ENCODE data around the gene EML1.

EML1 gene

DNA sequence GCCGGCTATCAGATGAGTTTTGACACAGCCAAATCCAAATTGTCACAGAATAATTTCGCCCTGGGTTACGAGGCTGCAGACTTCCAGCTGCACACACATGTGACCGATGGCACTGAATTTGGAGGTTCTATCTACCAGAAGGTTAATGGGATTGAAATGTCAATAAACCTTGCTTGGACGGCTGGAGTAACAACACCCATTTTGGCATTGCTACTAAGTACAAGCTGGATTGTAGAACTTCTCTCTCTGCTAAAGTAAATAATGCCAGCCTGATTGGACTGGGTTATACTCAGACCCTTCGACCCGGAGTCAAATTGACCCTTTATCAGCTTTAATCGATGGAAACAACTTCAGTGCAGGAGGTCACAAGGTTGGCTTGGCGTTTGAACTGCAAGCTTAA is 171.8 kb downstream of the EML1 start:
- no peak overlapping the region for H3K27ac ChIP-seq
- TF ChIP-seq ZFX (IDR thresholded peaks at IDR 0.05; ENCODE audit: borderline replicate concordance): no peak
- TF ChIP-seq, protein P1, sequence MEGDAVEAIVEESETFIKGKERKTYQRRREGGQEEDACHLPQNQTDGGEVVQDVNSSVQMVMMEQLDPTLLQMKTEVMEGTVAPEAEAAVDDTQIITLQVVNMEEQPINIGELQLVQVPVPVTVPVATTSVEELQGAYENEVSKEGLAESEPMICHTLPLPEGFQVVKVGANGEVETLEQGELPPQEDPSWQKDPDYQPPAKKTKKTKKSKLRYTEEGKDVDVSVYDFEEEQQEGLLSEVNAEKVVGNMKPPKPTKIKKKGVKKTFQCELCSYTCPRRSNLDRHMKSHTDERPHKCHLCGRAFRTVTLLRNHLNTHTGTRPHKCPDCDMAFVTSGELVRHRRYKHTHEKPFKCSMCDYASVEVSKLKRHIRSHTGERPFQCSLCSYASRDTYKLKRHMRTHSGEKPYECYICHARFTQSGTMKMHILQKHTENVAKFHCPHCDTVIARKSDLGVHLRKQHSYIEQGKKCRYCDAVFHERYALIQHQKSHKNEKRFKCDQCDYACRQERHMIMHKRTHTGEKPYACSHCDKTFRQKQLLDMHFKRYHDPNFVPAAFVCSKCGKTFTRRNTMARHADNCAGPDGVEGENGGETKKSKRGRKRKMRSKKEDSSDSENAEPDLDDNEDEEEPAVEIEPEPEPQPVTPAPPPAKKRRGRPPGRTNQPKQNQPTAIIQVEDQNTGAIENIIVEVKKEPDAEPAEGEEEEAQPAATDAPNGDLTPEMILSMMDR (IDR thresholded peaks at IDR 0.05): no peak

- no peak overlapping the region for H3K27ac ChIP-seq
- no peak for TF ChIP-seq ZFX (IDR thresholded peaks at IDR 0.05; ENCODE audit: borderline replicate concordance)
- TF ChIP-seq, protein P1 (IDR thresholded peaks at IDR 0.05): no peak
Observed at GRCh38 chr14:99966037-99966835, 173.0 kb downstream of the EML1 start.

DNA sequence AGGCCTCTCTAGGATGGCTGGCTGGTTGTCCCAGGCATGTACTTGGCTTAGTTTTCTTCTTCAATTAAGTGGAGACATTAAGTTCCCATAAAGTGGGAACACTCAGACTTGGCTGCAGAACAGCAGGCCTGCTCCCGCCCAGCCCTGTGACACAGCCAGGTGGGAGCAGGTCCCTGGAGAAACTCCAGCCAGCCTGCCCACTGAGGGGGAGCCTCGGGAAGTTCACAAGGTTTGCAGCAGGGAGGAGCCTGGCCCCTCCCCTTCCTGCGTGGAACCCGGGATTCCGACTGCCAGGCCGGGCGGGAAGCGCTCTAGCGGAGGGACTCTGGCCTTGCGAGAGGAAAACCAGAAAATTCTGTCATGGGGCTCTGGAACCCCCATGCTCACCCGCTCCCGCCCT is 173.7 kb downstream of the EML1 start:
- TF ChIP-seq, protein P1 (IDR thresholded peaks at IDR 0.05): no peak
- no peak for TF ChIP-seq ZFX (IDR thresholded peaks at IDR 0.05; ENCODE audit: borderline replicate concordance)
- H3K27ac ChIP-seq: no peak overlapping the region

GRCh38 chr14:99968191-99968920 is 175.1 kb downstream of the EML1 start:
- no peak for TF ChIP-seq ZFX (IDR thresholded peaks at IDR 0.05; ENCODE audit: borderline replicate concordance)
- TF ChIP-seq, protein P1 (IDR thresholded peaks at IDR 0.05): no peak
- H3K27ac ChIP-seq: no peak overlapping the region

DNA sequence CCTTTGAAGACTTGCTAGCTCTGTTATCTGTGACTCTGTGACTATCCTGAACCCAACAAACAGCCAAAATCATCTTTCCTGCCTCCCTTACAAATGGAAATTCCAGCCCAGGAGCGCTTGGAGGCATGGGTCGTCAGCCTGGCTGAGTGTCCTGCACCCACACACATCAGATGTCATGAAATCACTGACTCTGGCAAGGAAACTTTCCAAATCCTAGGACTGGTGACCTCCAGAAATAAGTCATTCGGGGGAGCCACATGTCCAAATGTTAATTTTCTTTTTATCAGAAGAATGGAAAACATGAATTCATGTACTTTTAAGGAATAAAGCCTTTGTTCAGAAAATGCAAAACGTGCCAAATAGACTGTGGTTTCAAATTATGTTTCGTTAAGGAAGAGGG is 175.7 kb downstream of the EML1 start:
- no peak for TF ChIP-seq ZFX (IDR thresholded peaks at IDR 0.05; ENCODE audit: borderline replicate concordance)
- TF ChIP-seq, protein P1 (IDR thresholded peaks at IDR 0.05): no peak
- H3K27ac ChIP-seq: no peak overlapping the region

DNA sequence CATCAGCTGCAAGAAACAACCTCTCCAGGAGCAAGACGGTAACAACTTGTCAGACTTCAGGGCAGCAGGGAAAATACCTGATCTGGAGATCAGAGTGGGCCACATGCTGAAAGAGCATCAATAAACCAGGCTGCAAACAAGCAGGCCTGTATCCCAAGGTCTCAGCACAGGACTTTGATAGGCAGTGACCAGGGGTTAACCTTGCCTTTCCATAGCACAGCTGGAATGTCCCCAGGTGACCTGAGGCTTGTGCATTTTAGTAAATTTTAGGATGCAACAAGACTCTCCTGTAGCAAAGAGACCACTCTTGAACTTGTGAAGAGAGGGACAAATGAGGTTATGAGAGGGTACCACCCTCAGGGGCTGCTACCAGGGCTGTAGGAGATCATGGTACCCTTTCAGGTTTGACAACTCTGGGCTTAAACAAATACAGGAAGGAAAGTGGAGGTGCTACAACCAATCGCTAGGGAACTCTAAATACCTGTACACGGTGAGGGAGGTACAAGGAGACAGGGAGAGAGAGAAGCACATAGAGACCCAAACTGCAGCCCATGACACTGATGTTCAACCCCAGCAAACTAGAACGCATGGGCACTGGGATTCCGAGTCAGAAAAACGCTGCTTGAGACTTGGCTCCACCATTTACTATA is 176.6 kb downstream of the EML1 start:
- H3K27ac ChIP-seq: no peak overlapping the region
- TF ChIP-seq, protein P1 (IDR thresholded peaks at IDR 0.05): no peak
- TF ChIP-seq ZFX (IDR thresholded peaks at IDR 0.05; ENCODE audit: borderline replicate concordance): no peak

All from 22Rv1 (cell line).